Jurkat, Clone E6-1 (cell line): Measurements from ENCODE around the gene OXSR1.
"Not testable (repeated sequence)": the region's sequence is repeated elsewhere in the genome, so short reads cannot be mapped to it uniquely, and the experiment has no call there.

Experiments
- DNase-seq: peaks from one replicate; pipeline ENCODE4 v3.0.0-alpha.2; 2011; ENCODE audit warnings: low read depth, low spot score
- H3K4me3 ChIP-seq: 2 replicates; pipeline ENCODE4 v1.5.1; 2011; ENCODE audit warnings: mild to moderate bottlenecking, low read length, control low read depth, moderate library complexity

Gene OXSR1

DNA sequence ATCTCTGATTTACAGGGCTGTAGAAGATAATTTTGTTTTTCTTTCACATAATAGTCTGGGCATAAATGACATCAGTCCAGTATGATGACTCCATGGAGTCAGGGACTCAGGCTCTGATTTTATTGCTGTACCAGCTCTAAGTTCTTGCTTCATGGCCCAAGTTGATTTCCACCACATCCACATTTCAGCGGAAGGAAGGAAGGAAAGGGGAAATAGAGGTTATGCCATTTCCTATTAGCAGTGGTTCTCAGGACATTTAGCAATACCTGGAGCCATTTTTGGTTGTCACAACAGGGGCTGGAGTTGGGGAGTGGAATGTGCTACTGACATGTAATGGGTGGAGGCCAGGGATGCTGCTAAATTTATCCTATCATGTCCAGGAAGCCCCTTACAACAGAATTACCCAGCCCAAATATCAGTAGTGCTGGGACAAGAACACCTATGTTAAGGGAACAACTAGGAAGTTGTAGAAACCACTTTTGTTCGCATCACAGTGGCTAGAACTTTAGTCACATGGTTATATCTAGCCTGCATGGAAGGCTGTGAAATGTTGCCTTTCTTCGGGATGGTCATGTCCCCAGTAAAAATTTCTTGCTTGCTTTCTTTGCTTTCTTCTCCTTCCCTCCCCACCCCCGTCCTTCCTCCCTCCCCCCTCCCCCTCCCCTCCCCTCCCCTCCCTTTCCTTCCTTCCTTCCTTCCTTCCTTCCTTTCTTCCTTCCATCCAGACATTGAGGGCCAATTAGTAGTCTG lies 42.1 kb downstream of the OXSR1 start:
- DNase-seq = no peak

DNA sequence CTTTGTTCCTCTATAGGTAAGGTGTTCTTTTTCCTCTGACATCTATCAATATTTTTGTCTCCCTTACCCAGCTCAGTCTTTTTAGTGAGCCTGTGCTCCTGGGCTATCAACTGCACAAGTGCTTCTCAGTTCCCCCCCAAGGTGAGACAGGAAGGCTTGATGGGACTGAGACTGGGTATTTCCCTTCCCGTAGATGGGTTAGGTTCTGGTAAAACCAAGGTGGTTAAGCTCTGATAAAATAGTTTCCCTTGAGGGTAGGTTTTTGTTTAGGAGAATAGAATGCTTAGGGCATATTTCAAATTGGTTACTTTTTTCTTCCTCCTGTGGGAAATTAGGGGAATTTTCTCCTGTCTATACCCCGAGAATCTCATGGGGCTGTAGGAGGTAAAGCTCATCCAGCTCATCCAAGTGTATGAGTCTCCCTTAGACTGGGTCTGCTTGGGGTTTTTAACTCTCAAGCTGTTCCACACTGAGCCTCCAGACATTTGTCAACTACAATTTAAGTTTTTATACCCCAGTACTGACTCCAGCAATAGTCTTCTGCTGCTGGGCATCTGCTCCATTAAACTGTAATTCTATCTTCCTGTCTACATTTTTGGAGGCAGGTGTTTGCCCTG lies 44.9 kb downstream of the OXSR1 start:
- no peak overlapping the region for H3K4me3 ChIP-seq
- no peak for DNase-seq

More for the DNA sequence above, 42.1 kb downstream of the OXSR1 start:
- no peak overlapping the region for H3K4me3 ChIP-seq

DNA sequence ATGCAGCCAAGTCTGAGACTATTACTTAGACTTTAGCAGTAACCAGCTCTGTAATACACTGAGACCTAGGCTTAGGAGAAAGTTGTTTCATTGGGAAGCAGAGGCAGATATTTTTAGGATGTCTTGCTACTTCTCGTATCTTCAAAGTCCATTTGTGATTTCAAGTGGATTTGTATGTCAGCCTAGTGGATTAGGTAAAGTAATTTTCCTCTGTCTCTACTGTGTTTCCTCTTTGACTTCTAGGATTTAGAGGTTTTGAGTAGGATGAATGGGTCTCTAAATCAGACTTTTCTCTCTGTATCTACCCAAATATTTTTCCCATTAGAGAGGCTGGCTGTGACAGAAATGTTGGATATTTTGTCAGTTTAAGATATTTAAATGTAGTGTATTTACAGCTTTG lies 46.8 kb downstream of the OXSR1 start:
- no peak for DNase-seq
- H3K4me3 ChIP-seq = no peak overlapping the region

DNA sequence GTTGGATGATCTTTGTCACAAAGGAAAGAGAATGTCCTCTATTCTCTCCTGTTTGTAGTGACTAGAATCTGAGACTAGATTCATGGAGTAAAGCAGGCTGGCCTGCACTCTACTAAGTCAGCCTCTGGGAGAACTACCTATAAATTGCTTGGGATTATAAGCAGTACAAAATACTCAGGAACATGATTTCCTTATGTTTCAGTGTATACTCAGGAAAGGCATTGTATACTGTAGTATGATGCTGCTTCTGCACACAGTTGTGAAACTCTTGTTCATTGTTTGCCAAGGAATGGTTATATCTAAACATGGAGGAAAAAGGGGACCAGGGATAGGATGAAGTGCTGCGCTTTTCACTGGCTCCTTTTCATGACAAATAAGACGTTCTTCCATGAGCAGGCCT lies 49.2 kb downstream of the OXSR1 start:
- no peak for DNase-seq
- H3K4me3 ChIP-seq = no peak overlapping the region

DNA sequence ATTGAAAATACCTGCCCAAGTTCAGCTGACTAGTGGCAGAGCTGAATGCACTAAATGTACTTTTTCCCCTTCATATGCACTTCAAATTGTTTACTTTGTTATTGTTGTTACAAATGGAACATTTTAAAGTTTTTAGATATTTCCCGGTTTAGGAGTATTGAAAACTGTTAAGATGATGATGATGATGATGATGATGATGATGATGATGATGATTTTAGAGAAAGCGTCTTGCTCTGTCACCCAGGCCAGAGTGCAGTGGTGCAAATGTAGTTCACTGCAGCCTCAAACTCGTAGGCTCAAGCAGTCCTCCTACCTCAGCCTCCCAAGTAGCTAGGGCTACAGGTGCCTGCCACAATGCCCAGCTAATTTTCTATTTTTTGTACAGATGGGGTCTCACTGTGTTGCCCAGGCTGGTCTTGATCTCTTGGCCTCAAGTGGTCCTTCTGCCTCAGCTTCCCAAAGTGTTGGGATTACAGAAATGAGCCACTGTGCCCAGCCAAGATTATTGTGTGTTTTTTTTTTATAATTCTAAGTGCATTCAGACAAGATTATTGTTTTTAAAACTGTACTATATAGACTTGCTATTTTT lies 54.4 kb downstream of the OXSR1 start:
- H3K4me3 ChIP-seq = no peak overlapping the region
- no peak for DNase-seq

DNA sequence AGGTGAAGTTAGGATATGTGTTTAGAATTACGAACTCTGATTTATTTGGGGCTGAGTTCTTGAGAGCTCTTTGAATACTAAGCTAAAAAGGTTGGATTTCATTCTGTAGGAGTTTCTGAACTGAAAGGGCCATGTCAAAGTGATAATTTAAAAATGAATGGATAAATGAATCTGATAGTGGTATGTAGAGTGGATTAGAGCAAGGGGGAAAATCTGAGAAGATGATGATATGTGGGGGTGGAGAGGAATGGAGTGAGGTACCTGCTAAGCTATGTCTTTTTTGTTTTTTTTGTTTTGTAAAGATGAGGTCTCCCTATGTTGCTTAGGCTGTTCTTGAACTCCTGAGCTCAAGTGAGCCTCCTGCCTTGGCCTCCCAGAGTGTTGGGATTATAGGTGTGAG lies 55.7 kb downstream of the OXSR1 start:
- H3K4me3 ChIP-seq = no peak overlapping the region
- no peak for DNase-seq

DNA sequence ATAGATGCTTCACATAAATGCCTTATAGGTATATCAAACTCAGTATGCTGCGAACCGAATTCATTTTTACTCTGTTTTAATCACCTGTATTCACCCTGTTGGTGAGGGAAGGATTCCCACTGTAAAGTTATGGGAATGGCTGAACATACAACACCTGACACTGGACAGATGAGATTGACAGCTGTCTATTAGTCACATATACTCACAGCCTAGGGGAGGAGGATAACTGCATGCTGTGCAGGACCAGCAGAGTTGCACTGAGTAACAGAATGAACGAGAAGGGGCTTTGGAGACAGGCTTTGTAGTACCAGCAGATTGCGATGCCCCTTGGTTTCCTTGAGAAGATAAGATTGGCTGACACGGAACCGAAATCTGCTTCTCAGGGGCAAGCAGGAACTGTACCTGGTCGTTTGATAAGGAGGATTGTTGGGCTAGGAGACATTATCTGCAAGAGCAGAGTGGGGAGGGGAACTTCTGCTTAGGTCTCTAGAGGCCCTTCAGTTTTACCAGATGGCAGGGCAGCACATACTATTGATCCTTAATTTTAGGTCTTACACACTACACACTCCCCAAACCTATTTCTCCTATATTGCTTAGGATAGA lies 56.8 kb downstream of the OXSR1 start:
- H3K4me3 ChIP-seq = no peak overlapping the region
- no peak for DNase-seq

DNA sequence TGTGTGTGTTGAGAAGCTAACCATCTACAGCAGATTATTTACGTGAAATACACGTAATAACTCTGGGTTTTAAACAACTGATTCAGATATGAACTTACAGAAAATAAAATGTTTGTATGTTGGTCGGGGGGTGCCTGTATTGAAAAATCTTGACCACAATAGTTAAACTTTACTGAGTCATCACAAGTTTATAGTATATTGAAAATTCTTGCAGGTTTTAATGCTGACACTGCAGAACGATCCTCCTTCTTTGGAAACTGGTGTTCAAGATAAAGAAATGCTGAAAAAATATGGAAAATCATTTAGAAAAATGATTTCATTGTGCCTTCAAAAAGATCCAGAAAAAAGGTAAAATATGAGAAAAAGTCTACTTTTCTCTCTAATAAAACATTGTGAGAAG lies 59.0 kb downstream of the OXSR1 start:
- H3K4me3 ChIP-seq = no peak overlapping the region
- no peak for DNase-seq

DNA sequence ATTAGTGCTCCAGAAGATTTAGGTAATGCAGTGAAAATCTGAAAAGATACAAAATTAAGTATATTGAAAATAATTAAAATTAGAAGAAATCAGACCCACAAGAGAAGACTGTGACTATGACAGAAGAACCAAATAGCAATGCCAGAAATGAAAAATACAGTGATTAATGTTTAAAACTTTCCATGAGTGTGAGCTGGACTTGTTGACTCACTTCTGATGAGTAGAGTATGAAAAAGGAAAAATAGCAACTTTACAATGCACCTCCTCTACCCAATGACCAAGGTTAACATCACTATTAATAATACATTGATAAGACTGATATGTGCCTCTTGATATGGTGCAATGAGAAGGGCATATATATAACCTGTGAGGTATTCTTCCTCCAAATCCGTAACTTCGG lies 60.9 kb downstream of the OXSR1 start:
- DNase-seq = no peak
- H3K4me3 ChIP-seq = no peak overlapping the region

DNA sequence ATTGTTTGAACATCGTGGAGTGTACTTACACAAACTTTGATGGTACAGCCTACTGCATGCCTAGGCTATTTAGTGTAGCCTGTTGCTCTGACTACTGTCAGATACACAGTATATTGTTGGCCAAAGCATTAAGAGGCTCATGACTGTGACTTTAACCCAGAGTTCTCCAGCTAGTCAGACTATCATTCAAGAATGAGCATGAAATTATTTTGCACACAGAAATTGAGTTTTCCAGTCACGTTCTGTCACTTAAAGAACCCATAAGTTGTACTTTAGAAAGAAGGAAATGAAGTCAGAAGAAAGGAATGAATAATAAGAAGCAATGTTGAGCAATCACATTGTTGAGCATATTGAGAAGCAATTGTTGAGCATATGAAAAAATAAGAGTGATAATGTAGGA lies 62.7 kb downstream of the OXSR1 start:
- H3K4me3 ChIP-seq = no peak overlapping the region
- no peak for DNase-seq

DNA sequence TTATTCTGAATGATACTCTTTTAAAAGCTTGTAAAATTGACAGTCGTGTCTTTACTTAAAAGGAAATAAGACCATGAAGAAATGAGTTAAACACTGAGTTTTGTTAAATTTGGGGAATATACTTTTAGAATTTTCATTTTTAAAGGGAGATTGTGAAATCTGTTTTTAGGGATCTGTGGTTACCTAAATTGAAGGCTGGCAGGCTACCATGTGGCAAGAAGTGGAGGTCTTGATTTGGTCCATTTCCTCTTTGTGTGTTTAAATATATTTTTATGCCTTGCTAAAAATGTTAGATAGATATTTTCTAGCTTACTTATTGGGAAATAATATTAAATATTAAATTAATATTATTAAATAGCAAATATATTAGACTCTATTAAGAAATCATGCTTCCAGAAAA lies 63.7 kb downstream of the OXSR1 start:
- no peak for DNase-seq
- H3K4me3 ChIP-seq = no peak overlapping the region

DNA sequence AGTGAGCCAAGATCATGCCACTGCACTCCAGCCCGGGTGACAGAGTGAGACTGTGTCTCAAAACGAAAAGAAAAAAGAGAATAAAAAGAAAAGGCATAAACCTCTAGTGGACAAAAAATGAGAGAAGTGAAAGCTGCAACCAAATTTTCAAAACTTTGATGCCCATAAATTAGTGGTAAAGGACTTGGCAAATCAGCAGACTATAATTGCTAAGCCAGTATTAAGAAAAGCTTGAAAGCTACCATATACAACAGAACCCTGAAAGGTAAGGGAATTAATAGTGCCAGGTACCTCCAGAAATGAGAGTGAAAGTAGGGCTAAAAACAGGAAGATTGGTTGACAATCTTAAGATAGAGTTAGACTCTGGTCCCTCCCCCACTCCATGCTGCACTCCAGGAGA lies 67.4 kb downstream of the OXSR1 start:
- DNase-seq = no peak
- H3K4me3 ChIP-seq = no peak overlapping the region

DNA sequence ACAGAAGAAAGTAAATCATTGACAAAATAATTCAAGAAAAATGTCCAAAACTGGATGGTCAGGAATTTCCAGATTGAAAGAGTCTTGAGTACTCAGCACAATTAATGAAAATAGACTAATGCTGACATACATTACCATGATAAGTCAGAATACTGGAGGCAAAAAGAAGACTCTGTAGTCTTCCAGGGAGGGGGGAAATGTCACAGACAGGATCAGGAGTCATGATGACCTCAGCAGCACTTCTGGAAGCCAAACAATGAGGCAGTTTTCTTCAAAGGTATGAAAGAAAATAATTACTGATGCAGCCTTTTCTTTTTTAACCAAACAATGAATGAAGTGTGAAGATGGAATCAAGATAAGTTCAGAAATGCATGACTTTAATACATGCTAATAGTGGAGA lies 70.1 kb downstream of the OXSR1 start:
- H3K4me3 ChIP-seq = no peak overlapping the region
- DNase-seq = no peak

DNA sequence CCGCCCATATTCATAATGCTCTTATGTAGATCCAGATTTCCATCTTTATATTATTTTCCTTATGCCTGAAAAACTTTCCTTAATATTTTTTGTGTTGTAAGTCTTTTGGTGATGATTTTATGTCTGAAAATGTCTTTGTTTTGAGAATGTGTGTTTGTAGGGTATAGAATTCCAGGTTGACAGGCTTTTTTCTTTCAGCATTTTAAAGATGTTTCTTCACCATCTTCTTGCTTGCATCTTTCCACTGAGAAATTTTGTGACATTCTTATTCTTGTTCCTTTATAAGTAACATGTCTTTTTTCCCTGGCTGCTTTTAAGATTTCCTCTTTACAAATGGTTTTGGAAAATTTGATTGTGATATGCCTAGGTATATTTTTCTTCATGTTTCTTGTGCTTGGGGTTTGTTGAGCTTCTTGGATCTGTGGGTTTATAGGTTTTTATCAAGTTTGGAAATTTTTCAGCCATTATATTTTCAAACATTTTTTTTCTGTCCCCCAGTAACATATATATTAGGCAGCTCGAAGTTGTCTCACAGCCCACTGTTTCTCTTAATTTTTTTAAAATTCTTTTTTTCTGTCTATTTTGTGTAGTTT lies 73.2 kb downstream of the OXSR1 start:
- H3K4me3 ChIP-seq = no peak overlapping the region
- no peak for DNase-seq

DNA sequence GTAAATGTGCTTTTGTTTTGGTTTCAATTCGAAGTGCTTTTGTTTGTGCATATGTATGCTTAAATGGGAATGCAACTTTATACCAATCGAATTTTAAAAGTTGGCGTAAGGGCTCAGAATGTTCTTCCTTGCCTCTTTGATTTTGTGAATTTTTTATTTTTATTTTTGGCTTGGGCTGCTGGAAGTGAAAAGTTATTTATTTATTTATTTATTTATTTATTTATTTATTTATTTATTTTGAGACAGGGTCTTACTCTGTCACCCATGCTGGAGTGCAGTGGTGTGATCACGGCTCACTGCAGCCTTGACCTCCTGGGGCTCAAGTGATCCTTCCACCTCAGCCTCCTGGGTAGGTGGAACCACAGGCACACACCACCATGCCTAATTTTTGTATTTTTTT lies 77.5 kb downstream of the OXSR1 start:
- DNase-seq, H3K4me3 ChIP-seq: not testable (repeated sequence)

DNA sequence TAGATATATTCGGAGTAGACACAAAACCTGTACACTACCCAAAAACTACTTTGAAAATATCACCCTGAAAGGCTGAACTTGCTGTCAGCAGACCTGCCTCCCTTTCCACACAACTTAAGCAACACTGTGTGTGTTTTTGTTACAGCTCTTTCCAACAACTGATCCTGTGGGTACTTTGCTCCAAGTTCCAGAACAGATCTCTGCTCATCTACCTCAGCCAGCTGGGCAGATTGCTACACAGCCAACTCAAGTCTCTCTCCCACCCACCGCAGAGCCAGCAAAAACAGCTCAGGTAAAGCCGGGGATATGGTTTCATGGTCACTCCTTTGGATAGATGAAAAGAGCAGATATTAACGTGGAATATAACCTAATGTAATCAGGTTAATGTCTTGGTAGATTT lies 80.6 kb downstream of the OXSR1 start:
- no peak overlapping the region for H3K4me3 ChIP-seq
- DNase-seq = no peak

DNA sequence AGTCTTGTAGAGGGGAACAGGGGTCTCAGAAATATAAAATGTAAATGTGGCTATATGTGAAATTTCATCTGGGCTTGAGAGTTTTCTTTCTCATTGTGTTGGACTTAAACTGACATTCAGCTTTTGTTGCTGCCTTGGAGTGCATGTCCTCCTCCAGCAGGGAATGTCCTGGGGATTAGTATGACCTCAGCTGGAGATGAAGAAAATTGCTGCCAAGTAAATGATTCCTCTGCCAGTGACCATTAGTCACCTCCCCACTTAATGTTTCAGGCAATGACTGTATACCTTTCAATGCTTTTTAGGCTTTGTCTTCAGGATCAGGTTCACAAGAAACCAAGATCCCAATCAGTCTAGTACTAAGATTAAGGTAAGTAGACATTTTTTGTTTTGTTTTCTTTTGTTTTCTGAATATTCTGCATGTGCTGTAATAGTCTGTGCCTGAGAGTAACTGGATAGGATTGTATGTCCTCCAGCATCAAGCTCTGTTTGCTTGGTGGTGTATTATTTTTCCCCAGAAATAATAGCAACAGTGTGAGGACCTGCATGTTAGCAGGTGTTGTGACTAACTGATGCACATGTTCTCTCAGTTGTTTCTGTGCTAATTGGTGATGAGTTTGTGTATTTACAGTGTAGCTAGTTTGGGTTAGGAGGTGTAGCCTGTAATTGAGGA lies 82.2 kb downstream of the OXSR1 start:
- DNase-seq = no peak
- H3K4me3 ChIP-seq = no peak overlapping the region

DNA sequence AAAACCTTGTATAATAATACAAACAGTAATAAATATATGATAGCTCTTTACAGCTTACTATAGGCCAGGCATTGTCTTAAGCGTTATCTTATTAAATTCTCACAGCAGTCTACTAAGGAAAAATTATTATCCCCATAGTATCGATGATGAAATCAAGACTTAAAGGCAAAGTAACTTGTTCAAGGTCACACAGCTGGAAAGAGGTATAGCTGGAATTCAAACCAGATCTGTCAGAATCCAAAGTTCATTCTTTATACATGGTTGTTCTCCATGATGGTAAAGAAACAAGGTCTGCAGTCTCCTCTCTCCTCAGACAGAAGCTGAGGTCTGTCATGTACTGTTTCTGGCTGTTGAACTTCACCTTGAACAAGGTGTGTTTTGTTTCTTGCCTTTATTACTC lies 84.9 kb downstream of the OXSR1 start:
- no peak for DNase-seq
- H3K4me3 ChIP-seq = no peak overlapping the region

DNA sequence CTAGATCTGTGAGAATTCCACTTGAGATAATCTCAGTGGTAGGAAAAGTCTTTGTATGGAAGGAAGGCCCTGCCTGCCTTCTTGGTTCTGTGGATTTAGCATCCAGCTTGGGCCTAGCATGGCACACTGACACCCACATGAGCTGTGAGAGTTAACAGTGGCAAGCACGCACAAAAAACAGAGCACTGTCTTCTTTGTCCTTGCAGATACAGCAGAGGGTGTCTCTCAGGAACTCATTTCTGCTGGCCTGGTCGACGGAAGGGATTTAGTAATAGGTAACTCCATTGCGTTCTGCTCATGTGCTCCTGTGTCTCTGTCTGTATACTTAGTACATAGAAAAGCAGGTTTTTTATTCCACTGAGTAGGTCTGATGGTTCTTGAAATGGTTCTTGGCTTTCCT lies 85.9 kb downstream of the OXSR1 start:
- no peak for DNase-seq
- no peak overlapping the region for H3K4me3 ChIP-seq

DNA sequence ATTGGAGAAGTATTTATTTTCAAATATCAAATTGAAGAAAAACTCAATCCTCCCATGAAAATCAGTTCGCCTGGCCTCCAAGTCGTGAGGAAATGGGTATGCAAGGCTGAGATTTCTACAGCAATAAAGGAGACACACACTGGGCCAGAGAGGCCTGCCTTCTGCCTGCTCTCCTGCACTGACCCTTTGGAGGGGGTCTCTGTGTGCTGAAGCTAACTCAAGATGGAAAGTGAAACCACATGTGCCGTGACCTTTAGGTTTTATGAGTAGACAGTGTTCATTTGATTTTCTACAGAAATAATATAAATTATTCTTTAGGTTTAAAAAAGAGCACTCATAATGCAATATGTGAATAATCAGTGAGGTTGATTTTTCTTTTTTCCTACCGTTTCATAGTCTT lies 88.4 kb downstream of the OXSR1 start:
- no peak for DNase-seq
- no peak overlapping the region for H3K4me3 ChIP-seq
